Stimulated activated CD8-positive, alpha-beta memory T cell treated with anti-CD3 and anti-CD28 coated beads, Interleukin-12 subunit alpha, Interleukin-12 subunit beta, amount 100 ng/mL, for 1 hour (primary cell): ENCODE data around the gene ADAMTS3.
A peak's percentile ranks its signal among the peaks of the same experiment; 100 is the strongest.

Source experiments
- DNase-seq: peaks from one replicate; pipeline ENCODE4 v3.0.0-alpha.2; 2020; ENCODE audit warnings: low read depth

ADAMTS3 gene

DNA sequence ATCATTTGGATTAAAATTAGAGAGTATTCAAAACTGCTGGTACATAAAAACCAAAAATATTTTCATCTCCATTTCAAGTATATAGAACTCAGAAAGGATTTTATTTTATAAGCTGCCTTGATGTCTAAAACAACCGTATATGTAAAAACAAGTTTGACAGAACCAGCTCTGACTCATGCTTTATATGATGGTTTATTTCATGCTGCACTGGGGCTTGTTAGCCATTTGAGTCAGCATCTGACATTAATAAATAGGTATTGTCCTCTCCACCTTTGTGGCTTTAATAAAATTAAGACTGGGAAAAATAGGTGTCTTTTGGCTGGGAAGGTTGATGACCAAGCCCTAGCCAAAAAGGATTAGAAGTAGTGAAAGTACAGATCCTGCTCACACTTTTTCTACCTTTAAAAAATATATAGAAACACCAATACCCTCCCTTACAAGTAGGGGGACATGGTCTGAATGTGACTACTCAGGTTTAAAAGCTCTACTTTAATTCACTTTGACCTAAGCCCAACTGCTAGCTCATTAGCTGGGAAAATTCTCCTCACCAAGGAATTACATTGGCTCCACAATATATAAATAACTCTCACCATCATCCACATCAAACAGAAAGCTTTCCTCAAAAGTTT is 228.1 kb downstream of the ADAMTS3 start:
- DNase-seq = no peak

- DNase-seq = no peak
These were observed 231.0 kb downstream of the ADAMTS3 start for GRCh38 chr4:72338060-72338459.

GRCh38 chr4:72330381-72330780 is 238.6 kb downstream of the ADAMTS3 start:
- DNase-seq = no peak

GRCh38 chr4:72326692-72327632 is 242.1 kb downstream of the ADAMTS3 start:
- no peak for DNase-seq

DNA sequence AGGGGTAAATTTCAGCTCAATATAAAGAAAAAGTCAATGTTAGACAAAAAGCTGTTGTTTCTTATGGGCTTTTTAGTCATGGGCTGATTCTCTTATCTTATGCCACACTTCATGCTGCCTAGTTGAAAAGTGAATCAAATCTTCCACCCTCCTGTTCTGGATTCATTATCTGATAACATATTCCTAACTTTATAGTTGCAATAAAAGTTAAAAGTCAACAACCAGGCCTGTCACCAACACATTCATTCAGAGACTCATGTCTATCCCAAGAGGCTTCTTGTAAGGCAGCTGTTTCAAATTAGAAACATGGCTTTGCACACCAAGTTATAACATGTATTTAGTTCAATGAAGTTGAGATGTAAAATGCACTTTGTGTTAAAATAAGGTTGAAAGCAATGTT is 243.8 kb downstream of the ADAMTS3 start:
- DNase-seq = no peak

DNA sequence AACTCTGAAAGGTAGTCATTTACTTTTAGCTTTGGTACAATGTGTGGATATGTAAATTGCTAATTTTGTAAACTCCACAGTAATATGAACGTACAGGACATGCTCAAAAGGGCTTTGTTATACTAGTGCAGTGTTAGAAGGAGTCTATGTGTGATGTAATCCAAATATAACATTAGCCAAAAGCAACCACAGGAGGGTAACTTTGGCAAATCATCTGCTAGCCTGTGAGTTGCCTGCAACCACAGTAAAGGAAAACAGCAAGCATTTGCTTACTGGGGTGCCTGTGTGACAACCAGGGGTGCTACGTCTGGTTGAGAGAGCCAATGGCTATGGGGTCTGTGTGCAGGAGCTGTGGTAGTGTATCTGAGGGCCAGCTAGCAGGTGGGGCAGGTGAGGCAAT is 245.8 kb downstream of the ADAMTS3 start:
- no peak for DNase-seq

GRCh38 chr4:72320223-72320948 is 248.6 kb downstream of the ADAMTS3 start:
- no peak for DNase-seq

DNA sequence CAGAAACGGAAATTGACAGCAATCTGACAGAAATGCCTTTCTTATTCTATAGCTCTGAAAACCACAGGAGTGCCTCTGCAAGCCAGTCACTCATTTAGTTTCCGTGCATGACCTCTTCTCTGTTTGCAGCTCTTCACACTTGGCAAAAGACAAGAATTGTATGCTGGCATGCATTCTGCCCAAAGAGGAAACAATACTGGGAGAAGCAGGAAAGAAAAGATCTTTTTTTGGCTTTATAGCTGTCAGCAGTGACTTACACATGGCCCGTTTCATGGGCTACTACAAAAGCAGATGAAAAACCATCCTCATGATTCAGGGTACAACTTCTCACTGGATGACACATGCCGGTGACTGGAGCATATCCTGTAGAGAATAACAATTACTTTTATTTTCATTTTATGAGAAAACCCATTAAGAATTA is 249.4 kb downstream of the ADAMTS3 start:
- DNase-seq = no peak

GRCh38 chr4:72318421-72319170 is 250.4 kb downstream of the ADAMTS3 start:
- no peak for DNase-seq

GRCh38 chr4:72314869-72315268 is 254.2 kb downstream of the ADAMTS3 start:
- no peak for DNase-seq

DNA sequence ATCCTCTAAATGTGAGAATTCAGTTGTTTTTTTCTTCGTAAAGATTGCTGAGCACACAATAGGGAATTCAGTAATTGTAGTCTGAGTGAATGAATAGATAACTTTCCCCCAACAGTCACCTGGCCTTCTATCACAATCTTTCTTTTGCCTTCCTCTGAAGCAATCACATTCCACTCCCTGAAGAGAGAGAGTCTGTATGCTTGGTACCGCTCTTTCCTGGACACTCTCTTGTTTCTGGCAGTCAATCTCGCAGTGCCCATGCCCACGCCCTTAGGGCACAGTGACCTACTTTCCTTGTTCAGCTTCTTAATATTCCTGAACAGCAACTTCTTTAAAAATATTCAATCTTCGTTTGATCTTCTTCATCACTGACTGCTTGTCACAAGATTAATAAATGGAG is 255.9 kb downstream of the ADAMTS3 start:
- no peak for DNase-seq

DNA sequence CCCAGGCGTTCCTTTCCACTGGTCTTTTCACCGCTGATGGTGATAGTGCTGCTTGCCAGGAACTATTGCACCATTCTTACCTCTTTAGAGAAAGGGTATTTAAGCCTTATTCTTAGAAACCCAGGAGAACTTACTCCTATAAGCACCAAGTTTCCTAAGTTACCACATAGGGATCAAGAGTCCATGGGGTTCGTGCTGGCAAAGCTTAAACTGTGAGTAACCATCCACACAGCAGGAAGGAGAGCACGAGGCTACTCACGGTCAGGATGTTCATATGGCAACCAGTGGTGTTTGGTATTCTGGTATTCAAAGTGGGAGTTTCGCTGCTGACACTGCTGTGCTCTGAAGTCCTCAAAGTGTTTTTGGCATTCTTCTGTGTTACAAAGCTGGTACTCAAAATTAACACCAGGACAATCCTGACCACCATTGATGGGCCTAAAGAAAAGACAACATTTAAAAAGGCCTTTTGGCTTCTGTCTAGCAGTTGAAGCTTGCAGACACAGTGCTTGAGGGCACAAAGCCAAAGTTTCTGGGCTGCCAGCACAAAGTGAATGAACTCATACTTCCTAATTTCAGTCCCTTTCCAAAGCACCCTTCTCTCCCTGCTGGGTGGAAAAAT is 256.9 kb downstream of the ADAMTS3 start:
- no peak for DNase-seq

DNA sequence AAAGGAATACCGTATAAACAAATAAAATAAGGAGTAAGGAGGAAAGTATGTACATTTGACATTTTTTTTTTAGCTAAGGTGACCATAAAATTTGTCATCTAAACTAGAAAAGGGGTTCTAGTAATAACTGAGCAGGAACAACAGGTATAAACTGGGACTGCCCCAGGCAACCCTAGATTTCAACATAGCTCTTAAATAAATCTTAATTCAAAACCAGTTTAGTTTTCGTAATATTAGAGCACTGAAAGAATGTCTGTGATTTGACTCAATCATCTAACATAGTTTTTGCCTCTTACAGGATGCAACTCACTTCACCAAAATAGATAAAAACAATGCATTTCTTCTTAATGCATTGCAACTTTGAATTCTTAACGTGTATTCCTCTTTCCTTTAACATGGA is 257.7 kb downstream of the ADAMTS3 start:
- no peak for DNase-seq

DNA sequence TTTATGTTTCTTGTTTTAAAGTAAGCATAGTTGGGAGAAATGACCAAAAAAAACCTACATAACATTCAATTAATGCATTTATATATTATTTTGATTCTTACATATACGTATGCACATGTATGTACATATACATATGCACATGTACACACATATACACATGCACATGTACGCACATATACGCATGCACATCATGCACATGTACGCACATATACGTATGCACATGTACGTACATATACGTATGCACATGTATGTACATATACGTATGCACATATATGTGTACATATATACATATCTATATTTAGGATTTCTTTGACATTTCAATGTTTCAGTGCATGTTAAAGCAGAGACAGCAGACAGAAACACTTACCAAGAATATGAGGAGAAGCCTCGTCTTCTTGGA is 263.4 kb downstream of the ADAMTS3 start:
- no peak for DNase-seq

GRCh38 chr4:72305080-72305479 is 263.9 kb downstream of the ADAMTS3 start:
- DNase-seq = no peak

- peak; percentile 24 for DNase-seq
These were observed 265.9 kb downstream of the ADAMTS3 start for GRCh38 chr4:72302981-72303704.

DNA sequence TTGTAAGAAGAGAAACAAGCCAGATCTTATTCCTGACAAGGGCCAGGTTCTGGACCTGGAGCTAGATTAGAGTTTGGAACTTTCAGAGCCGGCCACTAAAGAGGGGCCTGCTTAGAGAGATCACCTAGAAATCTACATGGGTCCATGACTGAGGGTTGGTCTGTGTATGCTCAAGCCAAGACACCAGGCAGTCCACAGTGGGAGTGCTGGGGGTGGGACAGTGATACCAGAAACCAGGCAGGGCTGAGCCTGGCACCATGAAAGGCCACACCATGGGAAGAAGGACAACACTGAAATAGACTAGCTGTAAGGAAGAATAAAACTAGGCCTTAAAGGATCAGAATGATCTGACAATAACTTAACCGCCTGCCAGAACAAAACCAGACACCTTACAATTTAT is 267.3 kb downstream of the ADAMTS3 start:
- no peak for DNase-seq

DNA sequence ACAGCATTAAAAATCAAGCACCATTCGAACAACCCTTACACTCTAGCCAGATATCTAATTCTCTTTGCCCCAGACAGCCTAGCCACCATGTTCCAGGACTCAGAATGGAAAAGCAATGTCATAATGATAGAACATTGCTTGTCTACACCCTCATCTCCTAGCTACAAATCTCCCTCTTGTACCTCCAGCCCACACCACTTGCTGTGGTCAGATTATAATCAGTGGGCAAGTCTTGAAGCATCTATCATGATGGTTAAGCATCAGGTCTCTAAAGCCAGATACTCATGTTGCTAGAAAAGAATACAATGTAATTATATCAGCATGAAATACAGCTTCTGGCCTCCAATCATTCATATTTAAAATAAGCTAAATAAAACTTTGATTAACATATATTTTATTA is 268.9 kb downstream of the ADAMTS3 start:
- no peak for DNase-seq

- DNase-seq = no peak
These were observed 273.0 kb downstream of the ADAMTS3 start for GRCh38 chr4:72295966-72296557.

- DNase-seq = no peak
These were observed 278.3 kb downstream of the ADAMTS3 start for GRCh38 chr4:72290737-72291136.

DNA sequence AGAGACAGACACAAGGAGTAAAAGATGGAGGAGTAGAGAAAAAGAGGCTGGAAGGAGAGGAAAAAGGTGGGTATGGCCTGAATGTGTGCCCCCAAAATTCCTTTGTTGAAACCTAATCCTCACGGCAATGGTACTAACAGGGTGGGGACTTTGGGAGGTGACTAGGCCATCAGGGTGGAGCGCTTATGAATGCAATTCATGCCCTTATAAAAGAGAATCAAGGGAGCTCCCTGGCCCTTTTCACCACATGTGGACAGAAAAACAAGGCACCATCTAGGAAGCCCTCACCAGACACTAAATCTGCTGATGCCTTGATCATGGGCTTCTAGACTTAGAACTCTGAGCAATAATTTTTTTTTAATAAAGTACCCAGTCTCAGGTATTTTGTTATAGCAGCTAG is 282.1 kb downstream of the ADAMTS3 start:
- DNase-seq = no peak
